GM19467 (cell line): Measurements from ENCODE around the gene ZBTB20.

Experiments used
- ATAC-seq: cut with Tn5 transposase; IDR thresholded peaks from one replicate; pipeline ENCODE4 v1.9.1; 2021; ENCODE audit warnings: mild to moderate bottlenecking, moderate library complexity; ENCODE audit not compliant: unreplicated experiment

Gene ZBTB20

GRCh38 chr3:114597012-114597411 lies 550.1 kb downstream of the ZBTB20 start:
- no peak for ATAC-seq

GRCh38 chr3:114596147-114596546 lies 550.9 kb downstream of the ZBTB20 start:
- no peak for ATAC-seq

GRCh38 chr3:114595522-114596028 lies 551.5 kb downstream of the ZBTB20 start:
- ATAC-seq: no peak

GRCh38 chr3:114590309-114591047 lies 556.6 kb downstream of the ZBTB20 start:
- no peak for ATAC-seq

- no peak for ATAC-seq
Observed at GRCh38 chr3:114587986-114588385, 559.1 kb downstream of the ZBTB20 start.

- no peak for ATAC-seq
Observed at GRCh38 chr3:114586119-114586518, 561.0 kb downstream of the ZBTB20 start.

- no peak for ATAC-seq
Observed at GRCh38 chr3:114585687-114586086, 561.4 kb downstream of the ZBTB20 start.

- ATAC-seq: no peak
Observed at GRCh38 chr3:114584734-114585371, 562.2 kb downstream of the ZBTB20 start.

GRCh38 chr3:114582929-114583328 lies 564.2 kb downstream of the ZBTB20 start:
- peak; percentile 79 for ATAC-seq

GRCh38 chr3:114572364-114573062 lies 574.6 kb downstream of the ZBTB20 start:
- ATAC-seq: no peak

- no peak for ATAC-seq
Observed at GRCh38 chr3:114571363-114571762, 575.7 kb downstream of the ZBTB20 start.

GRCh38 chr3:114569186-114569585 lies 577.9 kb downstream of the ZBTB20 start:
- ATAC-seq: no peak

GRCh38 chr3:114567771-114568170 lies 579.3 kb downstream of the ZBTB20 start:
- ATAC-seq: no peak

- ATAC-seq: no peak
Observed at GRCh38 chr3:114566767-114567166, 580.3 kb downstream of the ZBTB20 start.

- ATAC-seq: peak; percentile 62
Observed at GRCh38 chr3:114566162-114566755, 580.8 kb downstream of the ZBTB20 start.

- no peak for ATAC-seq
Observed at GRCh38 chr3:114565216-114565615, 581.9 kb downstream of the ZBTB20 start.

GRCh38 chr3:114563720-114564119 lies 583.4 kb downstream of the ZBTB20 start:
- ATAC-seq: no peak

- ATAC-seq: no peak
Observed at GRCh38 chr3:114562557-114562956, 584.5 kb downstream of the ZBTB20 start.

- no peak for ATAC-seq
Observed at GRCh38 chr3:114558271-114558670, 588.8 kb downstream of the ZBTB20 start.

GRCh38 chr3:114557791-114558190 lies 589.3 kb downstream of the ZBTB20 start:
- ATAC-seq: no peak

- ATAC-seq: no peak
Observed at GRCh38 chr3:114556657-114557213, 590.4 kb downstream of the ZBTB20 start.
